Left lung (tissue), 10 donors: ENCODE measurements around the gene COG4. TPM values are rescaled to one million over a fixed set of nuclear protein-coding genes. Genes with fewer than 3 reads are reported as not detected.

ENCODE experiments used
- ATAC-seq: fragments of 200-7000 bp; cut with Tn5 transposase; one replicate; pipeline ENCODE4 v1.9.1; 2020; ENCODE audit warnings: moderate library complexity
- DNase-seq, 4 donors: peaks; one replicate each; pipeline ENCODE4 v3.0.0-alpha.2; 2013 to 2020
- H3K27ac ChIP-seq, 2 donors: fragments of 200-600 bp; sonication (generic) in 1 of 2; one replicate each; pipeline versions ENCODE4 v1.5.0 to v1.8.0; 2020 to 2021
- H3K27me3 ChIP-seq, 2 donors: fragments of 200-600 bp; sonication (generic) in 1 of 2; one replicate each; pipeline versions ENCODE4 v1.5.0 to v1.8.0; 2020 to 2021
- H3K36me3 ChIP-seq, 2 donors: fragments of 200-600 bp; sonication (generic) in 1 of 2; one replicate each; pipeline versions ENCODE4 v1.5.0 to v1.8.0; 2020 to 2021
- H3K4me1 ChIP-seq, 2 donors: fragments of 200-600 bp; one replicate each; pipeline ENCODE4 v1.8.0; 2021
- H3K4me3 ChIP-seq, 2 donors: fragments of 200-600 bp; sonication (generic) in 1 of 2; one replicate each; pipeline versions ENCODE4 v1.5.0 to v1.8.0; 2020 to 2021; ENCODE audit warnings: mild to moderate bottlenecking in 1 of 2
- H3K9me3 ChIP-seq, 2 donors: fragments of 200-600 bp; sonication (generic) in 1 of 2; one replicate each; pipeline versions ENCODE4 v1.5.0 to v1.8.0; 2020 to 2021
- intact Hi-C, 2 donors: fragments of 100-400 bp; cut with DNase I; formaldehyde crosslinking; loops; one replicate each; pipeline versions ENCODE4 v1.11.2 to v1.14.2; 2022
- polyA plus RNA-seq, 6 donors: library from polyadenylated mRNA; unstranded; fragments of 120-200 nt; gene quantifications; one replicate each; pipeline ENCODE4 v1.2.1, GENCODE V29; 2013; ENCODE audit not compliant: insufficient read length in 6 of 6
- total RNA-seq, 2 donors: library from RNA; stranded (reverse); fragmentation: NEBNext Ultra II Directional; extraction: Animal tissue kit (Norgen Biotek cat#: 25700); gene quantifications; one replicate each; pipeline ENCODE4 v1.2.1, GENCODE V29; 2021
- TF ChIP-seq, protein P1 (sequence below), 2 donors: fragments of 200-600 bp; sonication (generic) in 1 of 2; IDR thresholded peaks; one replicate each; pipeline versions ENCODE4 v1.5.0 to v1.8.0; 2021; ENCODE audit warnings: antibody characterized with exemption in 2 of 2
- donor health status: DM: no; HTN: yes; CAD: no.
- donor health status: DM: no; HTN: no; CAD: no.

The COG4 gene
- total and polyA plus RNA-seq, 8 donors = 56.0 to 66.7 (median 59.1) TPM

DNA sequence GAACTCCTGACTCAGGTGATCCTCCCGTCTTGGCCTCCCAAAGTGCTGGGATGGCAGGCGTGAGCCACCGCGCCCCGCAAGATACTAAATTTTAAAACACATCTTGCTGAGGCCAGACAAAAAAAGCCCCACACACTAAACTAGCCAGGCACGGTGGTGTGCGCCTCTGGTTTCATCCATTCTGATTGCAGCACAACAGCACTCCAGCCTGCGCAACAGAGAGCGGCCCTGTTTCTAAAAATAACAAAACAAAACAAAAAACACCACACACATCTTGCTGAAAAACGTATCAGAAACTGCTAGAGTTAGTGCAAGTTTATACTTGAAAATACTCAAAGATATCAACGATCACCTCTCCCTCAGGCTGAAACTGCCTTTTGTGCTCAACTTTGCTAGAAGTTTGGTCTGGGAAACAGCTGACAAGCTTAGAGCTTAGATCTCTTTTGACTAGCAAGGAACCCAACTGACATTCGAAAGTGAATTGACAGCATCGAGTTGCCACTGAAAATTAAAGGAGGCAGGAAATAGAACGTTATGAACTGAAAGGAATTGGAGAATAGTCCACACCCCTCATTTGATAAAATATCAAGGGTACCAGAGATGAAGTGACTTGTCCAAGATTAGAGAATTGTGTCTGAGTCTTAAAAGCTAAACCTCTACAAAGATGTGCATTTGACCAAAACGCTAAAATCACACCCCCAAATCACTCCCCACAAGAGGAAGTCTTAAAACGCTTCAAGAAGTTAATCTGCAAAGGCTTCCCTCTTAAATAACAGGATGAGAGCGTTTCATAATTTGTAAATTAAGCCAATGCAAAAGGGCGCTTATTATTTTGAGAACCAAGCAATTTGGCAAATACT is 908 bp downstream of the COG4 start:
- intact Hi-C loops = no loop called here
- peaks cover 0 to 29% of the 10 kb centered on the region in 2 donors for H3K36me3 ChIP-seq
- TF ChIP-seq, protein P1, sequence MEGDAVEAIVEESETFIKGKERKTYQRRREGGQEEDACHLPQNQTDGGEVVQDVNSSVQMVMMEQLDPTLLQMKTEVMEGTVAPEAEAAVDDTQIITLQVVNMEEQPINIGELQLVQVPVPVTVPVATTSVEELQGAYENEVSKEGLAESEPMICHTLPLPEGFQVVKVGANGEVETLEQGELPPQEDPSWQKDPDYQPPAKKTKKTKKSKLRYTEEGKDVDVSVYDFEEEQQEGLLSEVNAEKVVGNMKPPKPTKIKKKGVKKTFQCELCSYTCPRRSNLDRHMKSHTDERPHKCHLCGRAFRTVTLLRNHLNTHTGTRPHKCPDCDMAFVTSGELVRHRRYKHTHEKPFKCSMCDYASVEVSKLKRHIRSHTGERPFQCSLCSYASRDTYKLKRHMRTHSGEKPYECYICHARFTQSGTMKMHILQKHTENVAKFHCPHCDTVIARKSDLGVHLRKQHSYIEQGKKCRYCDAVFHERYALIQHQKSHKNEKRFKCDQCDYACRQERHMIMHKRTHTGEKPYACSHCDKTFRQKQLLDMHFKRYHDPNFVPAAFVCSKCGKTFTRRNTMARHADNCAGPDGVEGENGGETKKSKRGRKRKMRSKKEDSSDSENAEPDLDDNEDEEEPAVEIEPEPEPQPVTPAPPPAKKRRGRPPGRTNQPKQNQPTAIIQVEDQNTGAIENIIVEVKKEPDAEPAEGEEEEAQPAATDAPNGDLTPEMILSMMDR (IDR thresholded peaks at IDR 0.05) = no peak
- ATAC-seq (no peak), DNase-seq (no peak)
- H3K9me3 ChIP-seq = no peaks in the 10 kb centered on the region
- H3K4me1 ChIP-seq = peaks cover 18 to 57% of the 10 kb centered on the region in 2 donors
- peak overlapping the region; percentile 77 to 85 for H3K27ac ChIP-seq
- H3K4me3 ChIP-seq = peak overlapping the region; percentile 72 to 87
- H3K27me3 ChIP-seq = no peaks in the 10 kb centered on the region

DNA sequence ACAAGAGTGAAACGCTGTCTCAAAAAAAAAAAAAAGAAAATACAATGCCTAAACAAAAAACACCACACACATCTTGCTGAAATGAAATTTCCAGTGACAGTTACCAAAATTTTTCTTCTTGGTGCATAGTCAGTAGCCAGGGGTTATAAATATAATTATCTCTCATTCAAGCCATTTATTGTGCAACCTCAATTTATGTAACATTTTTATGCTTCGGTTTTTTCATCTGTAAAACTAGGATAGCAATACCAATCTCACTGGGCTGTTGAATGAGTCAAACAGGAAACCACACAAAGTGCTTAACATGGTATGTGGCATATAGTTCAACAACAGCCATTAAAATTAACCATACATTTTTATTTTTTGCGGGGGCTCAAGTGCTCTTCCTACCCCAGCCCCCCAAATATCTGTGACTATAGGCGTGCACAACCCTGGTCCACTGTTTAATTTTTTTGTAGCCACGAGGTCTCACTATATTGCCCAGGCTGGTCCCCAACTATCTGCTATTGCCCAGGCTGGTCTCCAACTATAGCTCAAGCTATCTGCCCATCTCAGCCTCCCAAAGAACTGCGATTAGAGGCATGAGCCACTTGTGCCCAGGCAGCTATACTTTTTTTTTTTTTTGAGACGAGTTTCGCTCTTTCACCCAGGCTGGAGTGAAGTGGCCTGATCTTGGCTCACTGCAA is 2.6 kb downstream of the COG4 start:
- DNase-seq = no peak
- peaks cover 0 to 31% of the 10 kb centered on the region in 2 donors for H3K36me3 ChIP-seq
- peaks cover 15 to 41% of the 10 kb centered on the region in 2 donors for H3K4me1 ChIP-seq
- no peak overlapping the region for H3K4me3 ChIP-seq
- ATAC-seq = no peak
- TF ChIP-seq, protein P1 (IDR thresholded peaks at IDR 0.05) = no peak
- no peaks in the 10 kb centered on the region for H3K27me3 ChIP-seq
- no peaks in the 10 kb centered on the region for H3K9me3 ChIP-seq
- intact Hi-C loops = no loop called here
- H3K27ac ChIP-seq = no peak overlapping the region

DNA sequence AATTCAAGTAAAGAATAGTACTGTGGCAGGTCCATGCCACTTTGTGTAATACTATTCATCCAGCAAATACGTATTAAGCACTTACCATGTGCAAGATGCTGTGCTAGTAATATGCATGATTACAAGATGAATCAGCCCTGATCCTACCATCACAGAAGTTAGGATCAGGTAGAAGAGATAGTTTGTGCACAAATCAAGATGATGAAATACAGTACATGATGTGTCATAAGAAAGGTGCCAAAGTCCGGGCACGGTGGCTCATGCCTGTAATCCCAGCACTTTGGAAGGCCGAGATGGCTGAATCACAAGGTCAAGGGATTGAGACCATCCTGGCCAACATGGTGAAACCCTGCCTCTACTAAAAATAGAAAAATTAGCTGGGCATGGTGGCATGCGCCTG is 10.9 kb downstream of the COG4 start:
- intact Hi-C loops = no loop called here
- Histone ChIP-seq H3K27ac (no peak overlapping the region), H3K9me3 (no peaks in the 10 kb centered on the region), H3K4me3 (no peak overlapping the region), H3K36me3 (peaks cover 0 to 100% of the 10 kb centered on the region in 2 donors), H3K4me1 (no peaks in the 10 kb centered on the region), H3K27me3 (no peaks in the 10 kb centered on the region)
- no peak for DNase-seq
- no peak for ATAC-seq
- TF ChIP-seq, protein P1 (IDR thresholded peaks at IDR 0.05) = no peak

- Histone ChIP-seq H3K4me1 (no peaks in the 10 kb centered on the region), H3K27ac (no peak overlapping the region), H3K27me3 (no peaks in the 10 kb centered on the region), H3K9me3 (no peaks in the 10 kb centered on the region), H3K36me3 (peaks cover 0 to 100% of the 10 kb centered on the region in 2 donors), H3K4me3 (no peak overlapping the region)
- ATAC-seq (no peak), DNase-seq (no peak)
- TF ChIP-seq, protein P1 (IDR thresholded peaks at IDR 0.05) = no peak
- intact Hi-C loops = no loop called here
Measured at GRCh38 chr16:70511833-70512232, 11.5 kb downstream of the COG4 start.

- intact Hi-C loops = no loop called here
- no peak for ATAC-seq
- H3K27ac ChIP-seq = no peak overlapping the region
- H3K9me3 ChIP-seq = no peaks in the 10 kb centered on the region
- no peaks in the 10 kb centered on the region for H3K27me3 ChIP-seq
- H3K36me3 ChIP-seq = peaks cover 0 to 99% of the 10 kb centered on the region in 2 donors
- H3K4me1 ChIP-seq = no peaks in the 10 kb centered on the region
- H3K4me3 ChIP-seq = no peak overlapping the region
- TF ChIP-seq, protein P1 (IDR thresholded peaks at IDR 0.05) = no peak
- DNase-seq = no peak
Measured at GRCh38 chr16:70510216-70510615, 13.1 kb downstream of the COG4 start.
